Caco-2 (cell line): ENCODE data around the gene ABHD16B. TPM values are rescaled to one million over a fixed set of nuclear protein-coding genes. Genes with fewer than 3 reads are reported as not detected.

Experiments used
- BruUV-seq: library from RNA; stranded (reverse); fragments of 400-500 nt; replicated peaks from 2 replicates; lab custom pipeline; 2021; lab: Mats Ljungman, UMichigan
- CTCF ChIA-PET: fragments of 300-600 bp; sonication (Branson Sonifier 250); formaldehyde crosslinking; loops from one replicate; lab custom pipeline; 2022; ENCODE audit warnings: antibody characterized with exemption; lab: Charles Lee
- POLR2A ChIA-PET: fragments of 300-600 bp; sonication (Branson Sonifier 250); formaldehyde crosslinking; loops from one replicate; lab custom pipeline; 2022; ENCODE audit warnings: antibody characterized with exemption; lab: Charles Lee
- DNase-seq, 2 experiments: peaks; one replicate each; pipeline versions ENCODE4 v3.0.0 to v3.0.0-alpha.2; 2020 to 2022
- H3K27me3 ChIP-seq: replicated peaks from 2 replicates; pipeline ENCODE4 v1.6.0; 2011; ENCODE audit warnings: low read length; ENCODE audit not compliant: control insufficient read depth, insufficient read depth
- H3K36me3 ChIP-seq: 2 replicates; pipeline ENCODE4 v1.5.1; 2011; ENCODE audit warnings: low read length; ENCODE audit not compliant: control insufficient read depth, insufficient read depth
- H3K4me1 ChIP-seq: fragments of 250-450 bp; sonication (Bioruptor Pico); 2 replicates; pipeline ENCODE4 v1.5.1; 2020; ENCODE audit warnings: mild to moderate bottlenecking
- H3K4me3 ChIP-seq: 2 replicates; pipeline ENCODE4 v1.5.1; 2011; ENCODE audit warnings: low read depth, mild to moderate bottlenecking, control low read depth, low read length
- H3K9me3 ChIP-seq: fragments of 250-450 bp; sonication (Bioruptor Pico); 2 replicates; pipeline ENCODE4 v1.5.1; 2020; ENCODE audit warnings: mild to moderate bottlenecking, moderate library complexity
- H3K27ac Mint-ChIP-seq: one replicate; pipeline ENCODE4 v1.8.0; 2022; ENCODE audit warnings: mixed read lengths; ENCODE audit not compliant: unreplicated experiment
- H3K27me3 Mint-ChIP-seq: one replicate; pipeline ENCODE4 v1.8.0; 2022; ENCODE audit warnings: mixed read lengths; ENCODE audit not compliant: insufficient read depth, unreplicated experiment
- H3K36me3 Mint-ChIP-seq: one replicate; pipeline ENCODE4 v1.8.0; 2022; ENCODE audit warnings: mild to moderate bottlenecking, mixed read lengths; ENCODE audit not compliant: insufficient read depth, unreplicated experiment
- H3K4me1 Mint-ChIP-seq: one replicate; pipeline ENCODE4 v1.8.0; 2022; ENCODE audit warnings: low read depth, mixed read lengths; ENCODE audit not compliant: unreplicated experiment
- H3K4me3 Mint-ChIP-seq: one replicate; pipeline ENCODE4 v1.8.0; 2022; ENCODE audit warnings: mild to moderate bottlenecking, moderate library complexity, mixed read lengths; ENCODE audit not compliant: unreplicated experiment
- H3K9me3 Mint-ChIP-seq: one replicate; pipeline ENCODE4 v1.8.0; 2022; ENCODE audit warnings: mixed read lengths; ENCODE audit not compliant: unreplicated experiment
- intact Hi-C: fragments of 100-400 bp; cut with micrococcal nuclease; formaldehyde crosslinking; loops from one replicate; pipeline ENCODE4 v1.10.0; 2022; ENCODE audit not compliant: unreplicated experiment
- total RNA-seq: library from RNA; stranded (reverse); gene quantifications from 2 replicates; pipeline ENCODE4 v1.2.3, GENCODE V29; 2022
- TF ChIP-seq, protein P1 (sequence below), 2 experiments: fragments of 200-600 bp in 1 of 2; IDR thresholded peaks; 1 replicate in 1 of 2; 2 replicates in 1 of 2; pipeline versions ENCODE4 v1.5.1 to v1.8.0; 2011 to 2022; ENCODE audit warnings: antibody characterized with exemption in 1 of 2, control low read depth in 1 of 2, inconsistent platforms in 1 of 2, low read depth in 1 of 2, low read length in 1 of 2, mild to moderate bottlenecking in 1 of 2, moderate library complexity in 1 of 2; ENCODE audit not compliant: insufficient read depth in 1 of 2, severe bottlenecking in 1 of 2, unreplicated experiment in 1 of 2

ABHD16B gene
- total RNA-seq, 1 experiment from 2014 or later = 0.27 TPM

DNA sequence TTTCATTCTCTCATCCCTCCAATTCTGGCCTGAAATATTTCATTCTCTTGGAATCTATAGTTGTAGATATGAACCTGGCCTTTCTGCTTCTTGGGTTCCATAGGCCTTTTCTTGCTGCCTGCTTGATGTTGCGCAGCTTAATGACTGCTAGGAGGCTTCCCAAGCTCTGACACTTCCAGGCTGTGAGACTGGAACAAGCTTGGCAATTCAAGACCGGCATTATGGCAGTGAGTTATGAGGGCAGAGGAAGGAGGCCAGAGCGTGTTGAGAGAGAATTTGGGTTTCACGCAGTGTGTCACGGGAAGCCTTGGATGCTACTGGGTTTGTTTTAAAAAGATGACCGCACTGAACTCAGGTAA lies 32.7 kb downstream of the ABHD16B start:
- peaks cover 7% of the 10 kb centered on the region for H3K36me3 ChIP-seq
- H3K36me3 Mint-ChIP-seq = peaks cover 69% of the 10 kb centered on the region
- ChIA-PET POLR2A (interaction anchor here (0.5 to 3.9 kb wide), 5 partner anchors 14 to 252 kb away, joined by 3 to 49 read pairs (median 5); partner anchors contain the start of gene TPD52L2), CTCF (interaction anchor here (0.7 to 1.2 kb wide), 5 partner anchors 29 to 87 kb away, joined by 3 to 6 read pairs (median 5); partner anchors contain the start of genes PRPF6, SAMD10, TPD52L2 and UCKL1)
- H3K4me3 ChIP-seq = peak overlapping the region; percentile 61
- no peaks in the 10 kb centered on the region for H3K9me3 ChIP-seq
- TF ChIP-seq, protein P1, sequence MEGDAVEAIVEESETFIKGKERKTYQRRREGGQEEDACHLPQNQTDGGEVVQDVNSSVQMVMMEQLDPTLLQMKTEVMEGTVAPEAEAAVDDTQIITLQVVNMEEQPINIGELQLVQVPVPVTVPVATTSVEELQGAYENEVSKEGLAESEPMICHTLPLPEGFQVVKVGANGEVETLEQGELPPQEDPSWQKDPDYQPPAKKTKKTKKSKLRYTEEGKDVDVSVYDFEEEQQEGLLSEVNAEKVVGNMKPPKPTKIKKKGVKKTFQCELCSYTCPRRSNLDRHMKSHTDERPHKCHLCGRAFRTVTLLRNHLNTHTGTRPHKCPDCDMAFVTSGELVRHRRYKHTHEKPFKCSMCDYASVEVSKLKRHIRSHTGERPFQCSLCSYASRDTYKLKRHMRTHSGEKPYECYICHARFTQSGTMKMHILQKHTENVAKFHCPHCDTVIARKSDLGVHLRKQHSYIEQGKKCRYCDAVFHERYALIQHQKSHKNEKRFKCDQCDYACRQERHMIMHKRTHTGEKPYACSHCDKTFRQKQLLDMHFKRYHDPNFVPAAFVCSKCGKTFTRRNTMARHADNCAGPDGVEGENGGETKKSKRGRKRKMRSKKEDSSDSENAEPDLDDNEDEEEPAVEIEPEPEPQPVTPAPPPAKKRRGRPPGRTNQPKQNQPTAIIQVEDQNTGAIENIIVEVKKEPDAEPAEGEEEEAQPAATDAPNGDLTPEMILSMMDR (IDR thresholded peaks at IDR 0.05; ENCODE audit: insufficient read depth in 1 of 2, low read depth in 1 of 2, low read length in 1 of 2, severe bottlenecking in 1 of 2, unreplicated experiment in 1 of 2) = no peak
- no peaks in the 10 kb centered on the region for H3K27me3 Mint-ChIP-seq
- no peaks in the 10 kb centered on the region for H3K27me3 ChIP-seq
- no peaks in the 10 kb centered on the region for H3K9me3 Mint-ChIP-seq
- no TSS peak for BruUV-seq
- peak overlapping the region; percentile 76 for H3K4me3 Mint-ChIP-seq
- intact Hi-C loops = loop anchor here (1.0 to 10.0 kb wide), 4 partner anchors 29 to 269 kb away; partner anchors contain the start of genes GMEB2, TCEA2, TPD52L2 and UCKL1
- peak overlapping the region; percentile 14 for H3K27ac Mint-ChIP-seq
- peaks cover 24% of the 10 kb centered on the region for H3K4me1 Mint-ChIP-seq
- H3K4me1 ChIP-seq = peaks cover 33% of the 10 kb centered on the region
- DNase-seq = no peak

DNA sequence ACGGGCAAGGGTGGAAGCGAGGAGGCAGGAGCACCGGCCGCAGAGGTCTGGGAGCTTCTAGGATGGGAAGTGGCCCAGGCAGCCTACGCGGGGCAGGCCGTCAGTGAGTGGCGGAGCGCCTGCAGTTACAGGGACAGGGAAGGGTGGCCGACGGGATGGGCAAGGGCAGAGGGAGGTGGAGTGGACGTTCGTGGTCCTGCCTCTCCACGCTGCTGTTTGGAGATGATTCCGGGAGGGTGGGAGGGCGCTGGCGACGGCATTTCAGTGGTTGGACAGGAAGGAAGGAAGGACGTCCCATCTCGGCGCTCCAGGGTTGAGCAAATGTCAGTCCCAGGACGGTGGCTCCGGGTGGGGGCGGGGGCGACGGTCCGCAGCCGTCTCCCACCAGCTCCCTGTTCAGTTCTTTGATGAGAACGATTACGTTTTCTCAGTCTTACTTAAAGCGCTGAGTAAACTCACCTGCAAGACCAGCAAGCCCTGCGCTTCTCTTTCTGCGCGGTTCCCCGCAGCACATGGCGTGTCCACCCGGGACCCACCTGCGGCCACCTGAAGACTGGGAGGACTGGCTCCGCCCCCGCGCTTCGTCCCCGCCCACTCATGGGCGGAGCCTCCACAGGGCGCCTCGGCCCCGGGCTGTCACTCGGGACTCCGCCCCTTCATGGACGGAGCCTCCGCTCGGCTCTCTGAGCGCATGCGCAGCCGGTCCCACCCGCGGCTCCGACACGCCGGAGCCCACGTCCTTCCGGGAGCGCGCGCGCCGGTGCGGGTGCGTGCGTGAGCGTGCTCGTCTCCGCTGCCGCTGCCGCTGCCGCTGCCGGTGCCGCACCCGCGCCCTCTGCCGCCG lies 33.3 kb downstream of the ABHD16B start, which contains the start of gene DNAJC5:
Gene DNAJC5 (plus strand): TSS at position 769 of the 844 bp plus-strand sequence. CDS start 33,220 bp downstream, outside the sequence.
- H3K27me3 ChIP-seq = no peaks in the 10 kb centered on the region
- H3K9me3 ChIP-seq = no peaks in the 10 kb centered on the region
- TF ChIP-seq, protein P1 (IDR thresholded peaks at IDR 0.05; ENCODE audit: insufficient read depth in 1 of 2, low read depth in 1 of 2, low read length in 1 of 2, severe bottlenecking in 1 of 2, unreplicated experiment in 1 of 2) = no peak
- Mint-ChIP-seq H3K27ac (peak within 1 kb of the TSS; percentile 85), H3K36me3 (peaks cover 68% of the 10 kb centered on the region), H3K27me3 (no peaks in the 10 kb centered on the region), H3K9me3 (no peaks in the 10 kb centered on the region), H3K4me3 (peak within 1 kb of the TSS; percentile 76), H3K4me1 (peaks cover 27% of the 10 kb centered on the region)
- H3K4me3 ChIP-seq = peak within 1 kb of the TSS; percentile 61
- intact Hi-C loops = loop anchor here (1.0 to 10.0 kb wide), 4 partner anchors 29 to 270 kb away; partner anchors contain the start of genes GMEB2, TCEA2, TPD52L2 and UCKL1
- peaks cover 27% of the 10 kb centered on the region for H3K4me1 ChIP-seq
- peak; percentile 99 to 100 for DNase-seq
- POLR2A ChIA-PET = interaction anchor here (0.6 to 3.9 kb wide), 4 partner anchors 15 to 253 kb away, joined by 3 to 49 read pairs (median 8); partner anchors contain the start of gene TPD52L2
- peaks cover 4% of the 10 kb centered on the region for H3K36me3 ChIP-seq
- no TSS peak for BruUV-seq
- CTCF ChIA-PET = interaction anchor here (0.8 to 2.8 kb wide), 5 partner anchors 30 to 86 kb away, joined by 3 to 11 read pairs (median 5); partner anchors contain the start of genes PRPF6, SAMD10, TPD52L2 and UCKL1
